K562 (cell line): Measurements from ENCODE around the gene GPR15. TPM values are rescaled to one million over a fixed set of nuclear protein-coding genes. Genes with fewer than 3 reads are reported as not detected.

ENCODE experiments used
- CHD2 ChIP-seq: IDR thresholded peaks from 2 replicates; pipeline ENCODE4 v1.6.1; 2011; ENCODE audit warnings: low read depth, low read length
- CHD7 ChIP-seq: fragments of 200-600 bp; sonication (generic); IDR thresholded peaks from one replicate; pipeline ENCODE4 v1.6.1; 2012; ENCODE audit warnings: mild to moderate bottlenecking, low read depth, low read length, inconsistent platforms
- CREM ChIP-seq: IDR thresholded peaks from 2 replicates; pipeline ENCODE4 v1.6.1; 2014; ENCODE audit warnings: antibody characterized with exemption, low read depth
- LARP7 ChIP-seq: fragments of 450-650 bp; IDR thresholded peaks from 2 replicates; pipeline ENCODE4 v1.6.1; 2016
- PATZ1 ChIP-seq: fragments of 250-450 bp; sonication (Bioruptor Pico); IDR thresholded peaks from 2 replicates; pipeline ENCODE4 v1.5.0; 2020; ENCODE audit warnings: mild to moderate bottlenecking, borderline replicate concordance
- POLR2AphosphoS5 ChIP-seq: IDR thresholded peaks from 2 replicates; pipeline ENCODE4 v1.6.1; 2011; ENCODE audit warnings: mild to moderate bottlenecking, low read depth, low read length, moderate library complexity; ENCODE audit not compliant: control insufficient read depth, insufficient read depth
- SUPT5H ChIP-seq: fragments of 450-650 bp; IDR thresholded peaks from 2 replicates; pipeline ENCODE4 v1.6.1; 2016
- ZNF140 ChIP-seq: fragments of 250-450 bp; sonication (Bioruptor Pico); IDR thresholded peaks from 2 replicates; pipeline ENCODE4 v1.8.0; 2021; ENCODE audit warnings: moderate library complexity, mild to moderate bottlenecking, inconsistent platforms
- ZNF699 ChIP-seq: fragments of 250-450 bp; sonication (Bioruptor Pico); IDR thresholded peaks from 2 replicates; pipeline ENCODE4 v1.8.0; 2021; ENCODE audit warnings: mild to moderate bottlenecking, moderate library complexity; ENCODE audit not compliant: insufficient replicate concordance
- polyA plus RNA-seq, 8 experiments: library from polyadenylated mRNA; depleted of rRNA in 4 of 8; stranded (reverse) in 5 of 8; unstranded in 3 of 8; fragments of >200 nt; fragmentation: Nextera tagmentation in 2 of 8; fragmentation: Illumina TruSeq in 1 of 8; extraction: Ambion mirVana in 2 of 8; extraction: Trizol in 1 of 8; gene quantifications; 2 replicates each; pipeline versions ENCODE4 v1.2.1 to v1.2.3, GENCODE V29; 2011 to 2014; ENCODE audit warnings: inconsistent platforms in 1 of 8, missing spikeins in 1 of 8
- total RNA-seq, 7 experiments: library from RNA; depleted of rRNA in 6 of 7; stranded (reverse); fragments of >200 nt in 6 of 7; fragmentation: Illumina TruSeq in 2 of 7; extraction: Trizol in 2 of 7; gene quantifications; 2 replicates each; pipeline versions ENCODE4 v1.2.1 to v1.2.3, GENCODE V29; 2011 to 2021; ENCODE audit warnings: low replicate concordance in 1 of 7
- TF ChIP-seq, protein P1 (sequence below): fragments of 450-650 bp; conservative IDR thresholded peaks from 2 replicates; pipeline ENCODE4 v1.6.1; 2016; ENCODE audit warnings: missing genetic modification characterization, low read depth, mild to moderate bottlenecking, control low read depth, missing compliant biosample characterization

The GPR15 gene
- total and polyA plus RNA-seq, 9 of the 15 experiments (the other 6 are each of a cell fraction or from before 2014, with no cell fraction given), result 0.13 TPM; not detected in 8

DNA sequence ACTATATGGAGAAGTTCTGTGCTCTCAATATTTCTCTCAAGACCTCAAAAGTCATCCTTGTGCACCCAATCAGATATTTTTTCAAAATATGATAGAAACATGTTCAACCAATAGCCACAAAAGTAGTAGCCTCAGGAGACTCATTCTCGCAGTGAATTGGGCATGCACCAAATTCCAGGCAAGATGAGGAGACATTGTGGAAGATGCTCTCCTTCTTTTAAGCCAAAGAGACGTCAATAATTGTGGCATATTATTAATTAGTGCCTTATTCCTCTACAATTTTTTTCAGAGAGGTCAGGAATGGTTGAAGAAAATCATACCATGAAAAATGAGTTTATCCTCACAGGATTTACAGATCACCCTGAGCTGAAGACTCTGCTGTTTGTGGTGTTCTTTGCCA lies 34.4 kb upstream of the GPR15 start, which contains the start of gene OR5K2 (continued):
- TF ChIP-seq CHD7 (no peak), ZNF699 (CRISPR knock-in tag) (no peak), SUPT5H (no peak), CHD2 (no peak), ZNF140 (CRISPR knock-in tag) (no peak), CREM (no peak), PATZ1 (no peak), LARP7 (no peak), POLR2AphosphoS5 (no peak)
- TF ChIP-seq, protein P1, sequence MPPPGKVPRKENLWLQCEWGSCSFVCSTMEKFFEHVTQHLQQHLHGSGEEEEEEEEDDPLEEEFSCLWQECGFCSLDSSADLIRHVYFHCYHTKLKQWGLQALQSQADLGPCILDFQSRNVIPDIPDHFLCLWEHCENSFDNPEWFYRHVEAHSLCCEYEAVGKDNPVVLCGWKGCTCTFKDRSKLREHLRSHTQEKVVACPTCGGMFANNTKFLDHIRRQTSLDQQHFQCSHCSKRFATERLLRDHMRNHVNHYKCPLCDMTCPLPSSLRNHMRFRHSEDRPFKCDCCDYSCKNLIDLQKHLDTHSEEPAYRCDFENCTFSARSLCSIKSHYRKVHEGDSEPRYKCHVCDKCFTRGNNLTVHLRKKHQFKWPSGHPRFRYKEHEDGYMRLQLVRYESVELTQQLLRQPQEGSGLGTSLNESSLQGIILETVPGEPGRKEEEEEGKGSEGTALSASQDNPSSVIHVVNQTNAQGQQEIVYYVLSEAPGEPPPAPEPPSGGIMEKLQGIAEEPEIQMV (tag), result no peak
